ENCODE measurements around the gene FRMD4A.

The FRMD4A gene

DNA sequence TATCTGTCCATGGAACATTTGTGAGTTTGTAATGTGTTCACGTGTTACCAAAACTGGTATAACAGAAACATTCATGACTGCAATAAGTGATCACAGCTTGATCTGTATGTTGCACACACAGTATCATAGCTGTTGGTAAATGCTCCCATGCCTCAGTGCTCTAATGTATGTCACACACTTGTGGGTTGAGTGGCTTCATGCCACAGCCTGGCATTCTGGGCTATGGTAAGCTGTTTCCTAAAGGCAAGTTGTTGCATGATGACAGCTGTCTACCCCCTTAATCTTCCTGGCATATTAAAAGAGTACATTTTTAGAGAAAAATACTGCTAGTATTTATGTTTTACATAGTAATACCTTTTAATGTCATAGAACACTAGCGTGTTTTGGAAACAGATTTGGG, 708.8 kb downstream of the FRMD4A start:
- no peak for FAIRE-seq

- FAIRE-seq: no peak
These were observed 713.6 kb downstream of the FRMD4A start for GRCh38 chr10:13617116-13617515.

- FAIRE-seq: no peak
These were observed 714.9 kb downstream of the FRMD4A start for GRCh38 chr10:13615650-13616300.

- FAIRE-seq: no peak
These were observed 716.0 kb downstream of the FRMD4A start for GRCh38 chr10:13614530-13615332.

- peak; percentile 88 for FAIRE-seq
These were observed 717.2 kb downstream of the FRMD4A start for GRCh38 chr10:13613519-13613918.

DNA sequence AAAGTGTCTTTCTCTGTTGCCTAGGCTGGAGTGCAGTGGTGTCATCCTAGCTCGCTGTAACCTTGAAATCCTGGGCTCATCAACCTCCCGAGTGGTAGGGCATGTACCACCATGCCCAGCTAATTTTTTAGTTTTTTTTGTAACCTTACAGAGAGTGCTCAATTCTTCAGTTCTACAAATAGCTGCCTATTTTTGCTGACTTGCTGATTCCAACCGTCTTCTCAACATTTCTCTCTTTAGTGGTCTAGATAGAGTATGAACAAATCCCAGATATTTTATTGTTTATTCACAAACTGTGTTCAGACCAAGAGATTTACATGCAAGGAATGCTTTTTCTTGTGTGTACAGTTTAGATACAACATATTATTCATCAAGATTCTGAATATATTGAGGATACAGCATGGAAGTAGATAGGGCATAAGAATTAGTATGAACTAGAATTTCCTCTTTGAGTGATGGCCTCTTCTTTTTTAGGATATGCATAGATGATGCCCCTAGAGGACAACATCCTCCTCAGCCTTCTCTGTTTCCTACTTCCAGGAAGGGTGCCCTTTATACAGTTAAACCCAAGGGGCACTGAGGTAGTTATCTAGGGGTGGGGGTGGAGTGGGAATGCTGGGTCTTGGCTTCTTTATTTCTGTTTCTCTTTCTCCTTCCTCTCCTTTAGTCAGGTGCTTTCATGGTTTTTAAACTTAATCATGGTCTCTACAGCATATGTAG, 717.9 kb downstream of the FRMD4A start:
- no peak for FAIRE-seq

GRCh38 chr10:13608246-13608853, 722.4 kb downstream of the FRMD4A start:
- FAIRE-seq: no peak

- no peak for FAIRE-seq
These were observed 726.2 kb downstream of the FRMD4A start for GRCh38 chr10:13604357-13605040.

GRCh38 chr10:13597909-13598308, 732.8 kb downstream of the FRMD4A start:
- FAIRE-seq: no peak

DNA sequence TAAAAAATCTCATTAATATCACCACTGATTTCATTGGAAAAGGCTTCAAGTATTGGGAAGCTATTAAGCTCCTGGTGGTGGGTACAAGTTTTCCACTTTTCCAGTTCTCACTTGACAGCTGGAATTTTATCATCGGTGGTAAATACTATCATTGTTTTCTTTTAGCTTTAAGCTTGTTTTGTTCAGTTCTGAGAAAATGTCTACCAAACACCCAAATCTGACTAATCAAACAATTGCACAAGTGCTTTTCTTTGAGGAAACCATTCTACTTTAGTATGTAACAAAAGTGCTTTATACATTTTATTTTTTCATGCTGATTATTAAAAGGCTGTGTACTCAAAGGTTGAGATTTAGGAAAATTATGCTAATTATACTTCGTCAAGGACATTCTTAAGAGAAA, 736.1 kb downstream of the FRMD4A start:
- FAIRE-seq: no peak
